GM12892 (cell line): ENCODE data around the gene LRRC25.

Experiments
- POLR2A ChIP-seq: IDR thresholded peaks from 2 replicates; pipeline ENCODE4 v1.6.1; 2011; ENCODE audit warnings: low read depth, low read length, control low read depth
- POLR2AphosphoS5 ChIP-seq: IDR thresholded peaks from 2 replicates; pipeline ENCODE4 v1.6.1; 2011; ENCODE audit warnings: low read depth, low read length, control low read depth
- TAF1 ChIP-seq: IDR thresholded peaks from 2 replicates; pipeline ENCODE4 v1.6.1; 2011; ENCODE audit warnings: low read depth, mild to moderate bottlenecking, control low read depth, low read length, borderline replicate concordance

GRCh38 chr19:18350490-18350889 is 46.9 kb downstream of the LRRC25 start:
- TF ChIP-seq POLR2AphosphoS5 (no peak), POLR2A (no peak), TAF1 (no peak)
